Dendritic cell treated with granulocyte-macrophage colony-stimulating factor and Interleukin-4, amounts not matched to agents 40 ng/mL and 50 ng/mL, for 4 days (primary cell): ENCODE results near the gene CMIP.
"Not testable (repeated sequence)": the region's sequence is repeated elsewhere in the genome, so short reads cannot be mapped to it uniquely, and the experiment has no call there.

Experiments used
- H3K27ac Mint-ChIP-seq: one replicate; pipeline ENCODE4 v1.8.0; 2022; ENCODE audit warnings: mild to moderate bottlenecking, mixed read lengths
- H3K27me3 Mint-ChIP-seq: one replicate; pipeline ENCODE4 v1.8.0; 2022; ENCODE audit warnings: mild to moderate bottlenecking, mixed read lengths
- H3K36me3 Mint-ChIP-seq: one replicate; pipeline ENCODE4 v1.8.0; 2022; ENCODE audit warnings: low read depth, mixed read lengths
- H3K4me1 Mint-ChIP-seq: one replicate; pipeline ENCODE4 v1.8.0; 2022; ENCODE audit warnings: low read depth, mixed read lengths
- H3K4me3 Mint-ChIP-seq: one replicate; pipeline ENCODE4 v1.8.0; 2022; ENCODE audit warnings: mild to moderate bottlenecking, moderate library complexity, mixed read lengths
- H3K9me3 Mint-ChIP-seq: one replicate; pipeline ENCODE4 v1.8.0; 2022; ENCODE audit warnings: mixed read lengths
- intact Hi-C: fragments of 100-400 bp; cut with micrococcal nuclease; formaldehyde crosslinking; loops from one replicate; pipeline ENCODE4 v1.15.0; 2022

Gene CMIP

DNA sequence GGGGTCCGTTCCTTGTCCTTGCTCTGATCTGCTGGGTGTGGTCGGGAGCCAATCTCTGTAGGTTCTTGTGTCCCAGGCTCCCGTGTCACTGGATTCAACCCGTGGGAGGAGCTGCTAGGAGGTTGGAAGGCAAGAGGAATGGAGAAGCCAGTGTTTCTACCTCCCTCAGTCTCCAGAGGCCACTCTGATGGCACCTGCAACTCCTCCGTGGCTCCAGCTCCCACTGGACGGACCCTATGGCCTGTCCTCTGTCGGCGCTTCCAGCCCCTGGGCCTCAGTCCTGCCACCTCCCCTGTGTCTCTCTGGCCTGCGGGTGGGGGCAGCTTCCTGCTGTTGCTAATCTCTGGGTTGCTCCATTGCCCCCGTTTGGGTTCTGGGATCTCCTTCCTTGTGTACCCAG is 71.1 kb downstream of the CMIP start:
- Mint-ChIP-seq H3K4me1 (peaks cover 84% of the 10 kb centered on the region), H3K4me3 (no peak overlapping the region), H3K9me3 (no peaks in the 10 kb centered on the region), H3K36me3 (peaks cover 32% of the 10 kb centered on the region), H3K27me3 (no peaks in the 10 kb centered on the region), H3K27ac (peak overlapping the region; percentile 6)
- intact Hi-C loops = no loop called here

DNA sequence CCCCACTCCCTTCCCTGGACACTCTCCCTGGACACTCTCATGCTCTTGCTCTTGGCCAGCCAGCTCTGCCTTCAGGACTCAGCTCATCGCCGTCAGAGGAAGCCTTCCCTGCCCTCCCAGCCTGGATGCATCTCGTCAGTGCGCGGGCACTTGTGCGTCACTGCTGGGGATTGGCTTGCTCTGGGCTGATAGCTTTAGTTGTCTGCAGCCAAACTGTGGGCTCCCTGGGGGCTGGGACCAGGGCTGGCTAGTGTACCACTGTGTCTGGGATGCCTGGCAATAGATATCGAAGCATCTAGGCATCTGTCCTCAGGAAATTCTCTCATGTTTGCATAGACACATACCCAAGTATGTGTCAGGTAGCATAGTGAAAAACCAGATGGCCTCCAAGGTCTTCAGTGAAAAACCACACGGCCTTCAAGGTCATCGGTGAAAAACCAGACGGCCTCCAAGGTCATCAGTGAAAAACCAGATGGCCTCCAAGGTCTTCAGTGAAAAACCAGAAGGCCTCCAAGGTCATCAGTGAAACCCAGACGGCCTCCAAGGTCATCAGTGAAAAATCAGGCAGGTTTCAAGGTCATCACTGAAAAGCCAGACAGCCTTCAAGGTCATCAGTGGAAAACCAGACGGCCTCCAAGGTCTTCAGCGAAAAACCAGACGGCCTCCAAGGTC is 72.0 kb downstream of the CMIP start:
- Mint-ChIP-seq H3K36me3 (peaks cover 26% of the 10 kb centered on the region), H3K4me3 (no peak overlapping the region), H3K27ac (peak overlapping the region; percentile 48), H3K9me3 (no peaks in the 10 kb centered on the region), H3K27me3 (no peaks in the 10 kb centered on the region), H3K4me1 (peaks cover 85% of the 10 kb centered on the region)
- intact Hi-C loops = no loop called here

DNA sequence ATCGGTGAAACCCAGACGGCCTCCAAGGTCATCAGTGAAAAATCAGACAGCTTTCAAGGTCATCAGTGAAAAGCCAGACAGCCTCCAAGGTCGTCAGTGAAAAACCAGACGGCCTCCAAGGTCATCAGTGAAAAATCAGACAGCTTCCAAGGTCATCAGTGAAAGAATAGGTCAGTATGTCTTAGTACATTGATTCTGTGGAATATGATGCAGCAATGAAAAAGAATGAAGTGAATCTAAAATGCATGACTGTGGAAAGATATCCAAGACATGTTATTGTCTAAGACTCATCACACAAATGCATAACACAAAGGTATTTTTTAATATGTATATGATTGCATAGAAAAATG is 72.5 kb downstream of the CMIP start:
- peak overlapping the region; percentile 48 for H3K27ac Mint-ChIP-seq
- no peak overlapping the region for H3K4me3 Mint-ChIP-seq
- H3K4me1 Mint-ChIP-seq = peaks cover 86% of the 10 kb centered on the region
- intact Hi-C loops = no loop called here
- no peaks in the 10 kb centered on the region for H3K27me3 Mint-ChIP-seq
- no peaks in the 10 kb centered on the region for H3K9me3 Mint-ChIP-seq
- H3K36me3 Mint-ChIP-seq = peaks cover 25% of the 10 kb centered on the region

DNA sequence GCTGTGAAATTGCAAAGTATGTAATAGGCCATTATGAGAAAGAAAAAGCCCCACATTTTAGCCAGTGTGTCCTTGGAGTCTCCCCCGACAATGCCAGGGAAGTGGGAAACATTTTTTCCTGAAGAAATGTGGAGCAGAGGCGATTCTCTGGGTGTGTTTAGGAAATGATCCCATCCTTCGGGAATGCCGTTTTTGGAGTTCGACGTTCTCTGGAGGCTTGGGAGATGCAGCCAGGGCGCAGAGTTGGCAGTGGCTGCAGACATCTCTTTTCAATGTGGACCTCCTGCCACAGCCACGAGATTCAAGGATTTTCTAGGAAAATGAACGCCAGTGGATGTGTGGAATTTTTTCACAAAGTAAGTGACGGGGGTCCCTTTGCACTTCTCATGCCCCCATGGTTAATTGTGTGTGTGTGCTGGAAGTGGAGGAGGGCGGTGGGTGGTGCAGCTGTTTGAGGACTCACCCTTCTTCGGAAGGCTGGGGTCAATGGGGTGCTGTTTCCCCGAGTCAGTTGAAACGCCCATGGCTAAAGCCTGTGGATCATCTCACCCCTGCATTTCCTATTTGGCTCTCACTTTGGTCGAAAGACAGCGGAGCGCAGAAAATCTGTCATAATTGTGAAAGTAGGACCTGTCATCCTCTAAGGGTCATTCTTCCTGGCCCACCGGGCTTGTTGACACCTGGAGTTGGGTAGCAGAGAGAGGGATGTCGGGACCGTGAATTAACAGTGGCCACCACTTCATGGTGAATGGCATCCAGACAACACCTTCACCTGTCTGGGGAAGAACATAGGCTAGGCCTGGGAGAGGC is 73.2 kb downstream of the CMIP start:
- peaks cover 28% of the 10 kb centered on the region for H3K36me3 Mint-ChIP-seq
- intact Hi-C loops = loop anchor here (2.0 kb wide), 1 partner anchor 13 kb away; no protein-coding TSS in a partner anchor
- H3K9me3 Mint-ChIP-seq = no peaks in the 10 kb centered on the region
- H3K27me3 Mint-ChIP-seq = no peaks in the 10 kb centered on the region
- peaks cover 81% of the 10 kb centered on the region for H3K4me1 Mint-ChIP-seq
- H3K4me3 Mint-ChIP-seq = no peak overlapping the region
- peak overlapping the region; percentile 26 for H3K27ac Mint-ChIP-seq

DNA sequence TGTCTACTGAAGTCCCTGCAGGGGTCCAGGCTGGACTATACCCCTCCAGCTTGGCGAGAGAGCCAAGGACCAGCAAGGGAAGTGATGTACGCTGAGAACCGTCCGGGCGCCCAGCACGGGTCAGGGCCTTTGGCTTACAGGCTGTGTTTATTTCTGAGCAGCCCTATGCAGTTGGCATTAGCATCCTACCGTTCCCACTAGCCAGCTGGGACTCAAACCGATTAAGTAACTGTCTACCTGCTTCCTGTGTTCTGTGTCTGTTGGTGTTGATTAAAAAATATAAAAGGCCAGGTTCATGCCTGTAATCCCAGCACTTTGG is 73.8 kb downstream of the CMIP start:
- intact Hi-C loops = loop anchor here (2.0 kb wide), 1 partner anchor 14 kb away; no protein-coding TSS in a partner anchor
- Mint-ChIP-seq H3K36me3 (peaks cover 34% of the 10 kb centered on the region), H3K4me1 (peaks cover 75% of the 10 kb centered on the region), H3K27ac (peak overlapping the region; percentile 26), H3K4me3 (no peak overlapping the region), H3K27me3 (no peaks in the 10 kb centered on the region), H3K9me3 (no peaks in the 10 kb centered on the region)

DNA sequence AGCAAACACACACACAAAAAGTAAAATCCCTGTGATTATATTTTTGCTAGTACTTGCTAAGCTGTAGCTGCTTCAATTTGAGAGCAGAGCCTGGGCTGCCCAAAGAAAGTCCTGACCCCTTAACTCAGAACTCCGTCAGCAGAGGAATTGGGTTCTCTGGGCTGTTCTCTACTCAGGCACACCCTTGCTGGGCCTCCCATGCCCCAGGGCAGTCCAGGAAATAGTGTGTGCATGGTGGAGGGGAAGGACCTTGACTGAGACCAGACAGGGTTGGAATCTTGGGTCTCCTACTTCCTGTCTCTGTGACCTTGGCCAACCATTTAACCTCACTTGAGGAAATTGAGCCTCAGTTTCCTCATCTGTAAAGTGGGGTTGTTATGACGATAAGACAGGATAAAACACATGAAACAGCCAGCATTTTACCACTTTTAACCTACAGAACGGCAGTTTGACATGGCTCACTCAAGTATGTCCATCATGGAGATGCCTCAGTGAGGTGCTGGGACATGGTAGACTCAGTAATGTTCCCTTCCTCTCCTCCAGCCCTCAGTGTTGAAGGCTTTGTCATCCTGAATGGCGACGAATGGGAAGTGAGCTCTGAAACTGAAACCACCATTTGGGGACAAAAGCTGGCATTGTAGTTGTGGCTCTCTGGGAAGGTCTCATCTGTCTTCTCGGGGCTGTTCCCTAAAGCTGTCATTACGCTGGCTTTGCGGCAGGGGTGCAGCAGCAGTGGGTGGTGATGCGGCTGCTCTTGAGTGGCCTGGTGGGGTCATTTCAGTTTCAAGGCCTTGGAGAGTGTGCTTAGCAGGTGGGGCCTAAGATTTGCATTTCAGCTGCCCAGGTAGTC is 74.9 kb downstream of the CMIP start:
- peaks cover 64% of the 10 kb centered on the region for H3K4me1 Mint-ChIP-seq
- H3K36me3 Mint-ChIP-seq = peaks cover 45% of the 10 kb centered on the region
- intact Hi-C loops = loop anchor here (2.0 to 5.0 kb wide), 2 partner anchors 15 to 72 kb away; no protein-coding TSS in a partner anchor
- H3K4me3 Mint-ChIP-seq = peak overlapping the region; percentile 49
- no peaks in the 10 kb centered on the region for H3K27me3 Mint-ChIP-seq
- H3K27ac Mint-ChIP-seq = peak overlapping the region; percentile 46
- H3K9me3 Mint-ChIP-seq = no peaks in the 10 kb centered on the region

DNA sequence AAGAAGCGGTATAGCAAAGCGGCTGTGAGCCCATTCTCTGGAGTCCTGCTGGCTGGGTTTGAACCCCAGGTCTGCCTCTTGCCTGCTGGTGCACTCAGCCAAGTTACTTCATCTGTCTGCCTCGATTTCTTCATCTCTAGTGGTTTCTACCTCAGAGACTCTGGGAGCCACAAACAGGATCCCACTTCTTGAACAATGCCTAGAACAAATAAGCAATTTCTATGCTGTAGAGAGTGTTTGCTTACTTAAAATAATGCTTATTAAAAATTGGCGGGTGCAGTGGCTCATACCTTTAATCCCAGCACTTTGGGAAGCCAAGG is 75.5 kb downstream of the CMIP start:
- Mint-ChIP-seq H3K27me3 (no peaks in the 10 kb centered on the region), H3K36me3 (peaks cover 48% of the 10 kb centered on the region), H3K27ac (peak overlapping the region; percentile 46), H3K9me3 (no peaks in the 10 kb centered on the region), H3K4me1 (peaks cover 58% of the 10 kb centered on the region), H3K4me3 (no peak overlapping the region)
- intact Hi-C loops = loop anchor here (5.0 kb wide), 1 partner anchor 73 kb away; no protein-coding TSS in a partner anchor

DNA sequence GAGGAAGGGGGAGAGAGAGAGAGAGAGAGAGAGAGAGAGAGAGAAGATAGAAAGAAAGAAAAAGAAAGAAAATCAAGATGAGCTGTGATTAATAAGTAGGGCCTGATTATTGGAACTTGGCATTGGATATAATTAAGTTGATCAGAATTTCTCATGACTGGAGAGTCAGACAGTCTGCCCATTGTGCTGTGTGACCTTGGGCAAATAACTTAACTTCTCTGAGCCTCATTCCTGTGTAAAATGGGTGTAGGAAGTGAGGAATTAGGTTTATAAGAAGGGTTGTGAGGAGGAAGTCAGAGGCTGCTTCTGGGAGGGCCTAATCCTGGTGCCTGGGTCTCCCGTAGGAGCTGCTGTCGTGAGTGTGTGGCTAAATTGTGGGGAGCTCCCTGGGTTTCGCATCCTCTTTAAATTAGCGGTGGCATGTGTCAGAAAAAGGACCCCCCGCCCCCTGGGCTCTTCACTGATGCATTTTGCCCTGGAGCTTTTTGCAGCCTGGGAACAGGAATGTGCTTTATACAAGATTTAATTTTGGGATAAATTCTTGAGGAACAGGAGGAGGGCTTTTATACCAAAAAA is 76.0 kb downstream of the CMIP start:
- intact Hi-C loops = loop anchor here (5.0 kb wide), 1 partner anchor 73 kb away; no protein-coding TSS in a partner anchor
- no peaks in the 10 kb centered on the region for H3K9me3 Mint-ChIP-seq
- peak overlapping the region; percentile 46 for H3K27ac Mint-ChIP-seq
- no peak overlapping the region for H3K4me3 Mint-ChIP-seq
- no peaks in the 10 kb centered on the region for H3K27me3 Mint-ChIP-seq
- peaks cover 50% of the 10 kb centered on the region for H3K36me3 Mint-ChIP-seq
- H3K4me1 Mint-ChIP-seq = peaks cover 56% of the 10 kb centered on the region

DNA sequence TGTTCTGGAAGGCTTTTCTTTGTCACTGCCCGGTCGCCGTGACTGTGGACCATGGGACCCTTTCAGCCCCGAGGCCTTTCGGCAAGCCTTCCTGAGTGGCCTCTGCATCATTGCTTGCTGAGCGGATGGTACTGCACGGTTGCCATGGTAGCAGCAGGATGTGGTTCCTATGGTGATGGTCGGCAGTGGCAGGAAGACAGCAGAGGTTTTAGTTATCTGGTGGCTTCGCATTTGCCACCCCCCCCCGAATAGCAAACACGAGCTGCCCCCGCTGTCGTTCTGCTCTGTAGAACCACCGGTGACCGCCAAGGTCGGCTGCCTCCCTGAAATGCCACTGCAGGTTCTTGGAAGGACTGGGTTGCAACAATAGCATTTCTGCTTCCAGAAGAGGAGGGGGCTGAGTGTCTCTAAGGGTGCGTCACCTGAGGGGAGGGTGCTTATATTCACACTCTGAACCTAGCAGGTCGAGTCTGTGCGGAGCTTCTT is 76.6 kb downstream of the CMIP start:
- H3K27me3 Mint-ChIP-seq = no peaks in the 10 kb centered on the region
- intact Hi-C loops = loop anchor here (5.0 kb wide), 1 partner anchor 74 kb away; no protein-coding TSS in a partner anchor
- peak overlapping the region; percentile 46 for H3K27ac Mint-ChIP-seq
- peaks cover 50% of the 10 kb centered on the region for H3K36me3 Mint-ChIP-seq
- H3K4me3 Mint-ChIP-seq = no peak overlapping the region
- H3K9me3 Mint-ChIP-seq = no peaks in the 10 kb centered on the region
- peaks cover 56% of the 10 kb centered on the region for H3K4me1 Mint-ChIP-seq

DNA sequence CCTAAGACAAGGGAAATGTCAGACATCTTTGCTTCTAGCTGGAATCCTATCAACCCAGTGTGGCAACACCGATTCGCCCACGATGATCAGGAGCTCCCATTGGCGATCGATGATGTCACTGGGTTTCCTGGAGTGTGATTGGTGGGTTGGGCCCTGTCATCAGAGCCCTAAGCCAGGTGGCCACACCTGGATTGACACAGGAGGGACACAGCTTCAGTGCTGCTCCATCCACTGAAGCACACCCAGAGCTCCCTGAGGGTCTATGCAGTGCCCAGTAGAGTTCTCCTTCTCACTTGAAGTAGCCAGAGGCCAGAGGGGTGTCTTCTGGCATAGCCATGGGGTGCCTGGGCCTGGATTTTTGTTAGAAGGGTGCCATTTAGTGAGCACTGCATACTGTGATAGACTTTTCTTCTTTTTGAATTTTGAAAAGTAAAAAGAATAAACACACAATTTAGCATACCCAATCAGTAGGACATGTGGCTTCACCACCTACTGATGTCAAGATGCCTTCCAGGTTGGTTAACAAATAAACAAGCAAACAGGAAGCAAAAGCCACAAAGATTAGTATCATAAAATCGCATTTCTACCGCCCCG is 77.6 kb downstream of the CMIP start:
- Mint-ChIP-seq H3K36me3 (peaks cover 46% of the 10 kb centered on the region), H3K4me3 (no peak overlapping the region), H3K9me3 (no peaks in the 10 kb centered on the region), H3K4me1 (peaks cover 59% of the 10 kb centered on the region), H3K27ac (no peak overlapping the region), H3K27me3 (no peaks in the 10 kb centered on the region)
- intact Hi-C loops = loop anchor here (5.0 kb wide), 1 partner anchor 75 kb away; no protein-coding TSS in a partner anchor

DNA sequence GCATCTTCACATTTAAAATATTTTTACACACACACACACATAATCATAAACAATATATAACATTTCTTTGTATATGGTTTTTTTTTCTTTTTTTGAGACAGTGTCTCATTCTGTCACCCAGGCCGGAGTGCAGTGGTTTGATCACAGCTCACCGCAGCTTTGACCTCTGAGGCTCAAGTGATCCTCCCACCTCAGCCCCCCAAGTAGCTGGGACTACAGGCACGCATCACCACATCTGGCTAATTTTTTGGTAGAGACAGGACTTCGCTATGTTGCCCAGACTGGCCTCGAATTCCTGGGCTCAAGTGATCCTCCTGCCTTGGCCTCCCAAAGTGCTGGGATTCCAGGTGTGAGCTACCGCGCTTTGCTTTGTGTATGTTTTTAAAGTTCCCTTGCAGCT is 78.2 kb downstream of the CMIP start:
- intact Hi-C loops = loop anchor here (5.0 kb wide), 1 partner anchor 76 kb away; no protein-coding TSS in a partner anchor
- not testable (repeated sequence) for H3K9me3 Mint-ChIP-seq, H3K27ac Mint-ChIP-seq, H3K4me3 Mint-ChIP-seq, H3K27me3 Mint-ChIP-seq
- Mint-ChIP-seq H3K4me1 (peaks cover 61% of the 10 kb centered on the region), H3K36me3 (peaks cover 46% of the 10 kb centered on the region)

DNA sequence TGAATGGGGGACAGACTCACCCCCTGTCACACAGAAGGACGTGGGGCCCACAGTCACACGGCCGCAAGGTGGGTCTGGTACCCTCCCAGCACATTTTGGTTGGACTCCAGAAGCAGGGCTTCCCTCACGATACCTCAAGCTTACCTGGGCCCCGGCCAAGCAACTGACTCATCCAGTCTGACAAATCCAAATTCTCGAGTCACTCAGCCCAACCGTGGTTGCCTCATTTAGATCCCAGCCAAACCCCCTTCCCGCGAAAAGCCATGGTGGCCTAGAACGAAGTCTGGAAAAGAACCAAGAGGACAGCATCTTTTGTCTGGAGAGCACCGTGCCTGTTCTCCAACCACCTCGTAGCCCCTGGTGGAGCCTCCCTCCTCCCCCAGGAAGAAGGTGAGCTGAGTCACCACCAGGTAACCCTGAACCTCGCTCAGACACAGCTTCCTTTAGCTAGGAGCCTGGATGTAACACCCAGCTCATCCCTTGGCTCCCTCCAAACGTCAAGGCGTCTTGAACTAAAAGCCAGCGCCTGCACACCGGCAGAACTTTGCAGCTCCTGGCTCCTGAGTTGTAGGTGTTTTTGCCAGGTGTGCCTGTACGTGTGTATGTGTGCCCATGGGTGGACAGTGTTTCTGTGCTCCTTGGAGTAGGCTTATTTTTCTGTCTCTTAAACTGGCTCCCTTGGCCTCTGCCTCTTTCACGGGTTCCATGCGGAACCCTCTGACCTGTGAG is 78.9 kb downstream of the CMIP start:
- Mint-ChIP-seq H3K27ac (no peak overlapping the region), H3K4me3 (no peak overlapping the region), H3K4me1 (peaks cover 60% of the 10 kb centered on the region), H3K9me3 (no peaks in the 10 kb centered on the region), H3K36me3 (peaks cover 41% of the 10 kb centered on the region), H3K27me3 (no peaks in the 10 kb centered on the region)
- intact Hi-C loops = loop anchor here (5.0 kb wide), 1 partner anchor 76 kb away; no protein-coding TSS in a partner anchor
